ENCODE measurements around the gene MYOCD. TPM values are rescaled to one million over a fixed set of nuclear protein-coding genes. Genes with fewer than 3 reads are reported as not detected.

Gene MYOCD
- total and polyA plus RNA-seq, 5 experiments from 2014 or later, result not detected

DNA sequence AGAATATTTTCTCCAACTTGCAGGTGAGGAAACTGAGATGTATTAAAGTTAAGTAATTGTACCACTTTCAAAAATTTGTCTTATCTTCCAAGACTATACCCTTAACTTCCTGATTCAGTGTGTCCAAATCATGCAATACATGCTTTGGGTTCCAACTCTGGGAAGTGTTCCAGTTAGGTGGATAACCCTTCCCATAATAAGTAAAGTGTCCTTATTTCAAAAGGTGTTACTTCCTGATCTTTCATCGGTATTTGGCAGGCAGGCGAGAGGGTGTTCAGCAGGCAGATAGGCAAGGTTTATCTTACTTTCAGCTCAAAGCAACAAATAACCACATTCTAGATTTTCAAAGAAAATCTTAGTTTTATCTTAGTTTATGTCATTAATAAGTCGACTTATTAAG lies 77.4 kb downstream of the MYOCD start:
- DNase-seq (no peak), ATAC-seq (no peak)
- Mint-ChIP-seq H3K4me1 (no peaks in the 10 kb centered on the region), H3K4me3 (no peak overlapping the region), H3K27me3 (peaks cover 4 to 21% (median 8%) of the 10 kb centered on the region in 5 donors), H3K27ac (no peak overlapping the region), H3K9me3 (peaks cover 0 to 12% (median 2%) of the 10 kb centered on the region in 9 donors), H3K36me3 (no peaks in the 10 kb centered on the region)
- POLR2A ChIA-PET, result no interaction called here

DNA sequence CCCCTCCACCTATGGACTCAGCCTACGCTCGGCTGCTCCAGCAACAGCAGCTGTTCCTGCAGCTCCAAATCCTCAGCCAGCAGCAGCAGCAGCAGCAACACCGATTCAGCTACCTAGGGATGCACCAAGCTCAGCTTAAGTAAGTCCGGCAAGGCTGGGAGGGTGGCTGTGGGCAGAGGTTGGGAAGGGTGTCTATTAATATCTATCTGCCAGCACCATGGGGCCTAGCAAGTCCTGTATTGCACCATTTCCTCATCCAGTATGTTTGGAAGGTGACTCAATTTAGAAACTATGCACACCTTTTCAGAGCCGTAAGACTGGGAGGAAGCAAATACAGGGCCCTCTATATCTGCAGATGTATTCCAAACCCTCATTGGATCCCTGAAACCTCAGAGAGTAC lies 78.6 kb downstream of the MYOCD start:
- no peaks in the 10 kb centered on the region for H3K4me1 Mint-ChIP-seq

DNA sequence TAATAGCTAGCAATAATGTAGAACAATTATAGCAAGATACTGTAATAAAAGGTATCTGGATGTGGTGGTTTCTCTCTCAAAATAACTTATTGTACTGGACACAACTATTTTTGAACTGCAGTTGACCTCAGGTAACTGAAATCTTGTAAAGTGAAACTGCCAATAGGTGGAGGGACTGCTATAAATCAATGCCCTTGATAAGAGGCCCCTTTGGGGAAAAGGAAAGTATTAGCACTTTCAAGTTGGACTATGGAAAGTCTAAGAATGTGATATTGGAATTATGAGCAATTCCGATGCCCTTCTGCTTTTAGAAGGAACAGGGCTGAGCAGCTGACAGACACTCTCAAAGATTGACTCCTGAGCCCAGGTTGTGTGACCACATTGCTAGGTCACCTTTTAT lies 79.1 kb downstream of the MYOCD start:
- ATAC-seq (no peak), DNase-seq (no peak)
- POLR2A ChIA-PET, result no interaction called here
- Mint-ChIP-seq H3K27me3 (peaks cover 4 to 18% (median 8%) of the 10 kb centered on the region in 5 donors), H3K36me3 (no peaks in the 10 kb centered on the region), H3K4me1 (no peaks in the 10 kb centered on the region), H3K27ac (no peak overlapping the region), H3K9me3 (peaks cover 0 to 12% (median 2%) of the 10 kb centered on the region in 9 donors), H3K4me3 (no peak overlapping the region)

More for the DNA sequence above, 78.6 kb downstream of the MYOCD start:
- H3K9me3 Mint-ChIP-seq, result peaks cover 0 to 12% (median 2%) of the 10 kb centered on the region in 9 donors
- H3K27me3 Mint-ChIP-seq, result peaks cover 4 to 18% (median 8%) of the 10 kb centered on the region in 5 donors
- no peak overlapping the region for H3K27ac Mint-ChIP-seq
- POLR2A ChIA-PET, result no interaction called here
- H3K4me3 Mint-ChIP-seq, result no peak overlapping the region
- no peak for DNase-seq
- ATAC-seq, result no peak
- no peaks in the 10 kb centered on the region for H3K36me3 Mint-ChIP-seq

DNA sequence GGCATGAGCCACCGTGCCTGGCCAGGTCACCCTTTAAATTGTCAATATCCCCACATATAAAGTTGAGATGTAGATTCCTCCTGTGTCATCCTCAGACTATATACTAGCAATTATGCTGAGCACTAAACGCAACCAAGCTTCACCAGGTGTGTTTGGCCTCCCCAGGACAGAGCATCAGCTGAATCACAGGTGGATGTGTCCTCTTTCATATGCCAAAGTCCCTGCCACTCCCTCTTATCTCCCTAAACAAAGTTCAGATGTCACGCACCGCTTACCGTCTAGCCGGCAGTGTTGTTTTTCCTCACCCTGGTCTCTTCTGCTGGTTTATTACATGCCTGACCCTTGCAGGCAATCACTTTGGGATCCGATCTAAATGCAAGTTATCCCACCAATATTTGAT lies 79.8 kb downstream of the MYOCD start:
- Mint-ChIP-seq H3K27ac (no peak overlapping the region), H3K9me3 (peaks cover 0 to 12% (median 1%) of the 10 kb centered on the region in 9 donors), H3K4me1 (no peaks in the 10 kb centered on the region), H3K4me3 (no peak overlapping the region), H3K27me3 (peaks cover 4 to 18% (median 8%) of the 10 kb centered on the region in 5 donors), H3K36me3 (no peaks in the 10 kb centered on the region)
- ATAC-seq (no peak), DNase-seq (no peak)
- POLR2A ChIA-PET, result no interaction called here

DNA sequence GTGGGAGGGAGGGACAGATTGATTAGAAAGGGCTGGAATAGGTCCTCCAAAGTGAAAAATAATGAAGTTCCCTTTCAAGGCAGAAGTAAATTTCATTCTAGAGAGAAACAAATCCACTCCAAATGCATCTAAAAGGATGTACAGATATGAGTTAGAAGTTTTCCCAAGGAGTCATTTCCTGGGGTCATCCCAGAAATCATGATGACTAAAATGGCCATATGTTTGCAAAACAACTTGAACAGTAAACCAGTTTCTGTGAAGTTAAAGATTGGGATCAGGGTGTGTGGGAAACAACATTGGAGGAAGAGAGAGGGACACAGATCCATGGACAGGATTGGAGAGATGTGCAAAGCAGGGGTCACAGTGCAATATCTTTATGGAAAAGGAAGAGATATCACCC lies 91.1 kb downstream of the MYOCD start:
- Mint-ChIP-seq H3K36me3 (no peaks in the 10 kb centered on the region), H3K9me3 (peaks cover 0 to 10% (median 1%) of the 10 kb centered on the region in 9 donors), H3K27ac (no peak overlapping the region), H3K4me3 (no peak overlapping the region), H3K4me1 (no peaks in the 10 kb centered on the region), H3K27me3 (peaks cover 0 to 2% (median 0%) of the 10 kb centered on the region in 5 donors)
- ATAC-seq (no peak), DNase-seq (no peak)
- POLR2A ChIA-PET, result no interaction called here

DNA sequence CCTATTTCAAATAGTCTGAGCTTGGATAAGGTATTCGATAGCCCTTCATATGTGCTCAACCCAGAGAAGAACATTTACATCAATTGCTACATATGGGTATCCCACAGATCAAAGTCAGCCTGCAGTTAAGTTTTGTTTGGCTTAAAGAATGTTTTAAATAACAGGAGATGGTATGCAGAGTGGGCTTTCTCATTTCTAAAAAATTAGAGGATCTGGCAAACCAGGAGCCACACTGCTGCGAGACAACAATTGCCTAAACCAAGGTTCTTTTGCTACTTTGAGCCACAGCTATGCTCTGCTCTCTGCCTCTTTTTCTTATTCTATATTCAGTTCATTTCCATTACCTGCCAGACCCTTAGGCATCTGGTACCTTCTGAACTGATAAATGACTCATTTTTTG lies 93.4 kb downstream of the MYOCD start:
- peaks cover 0 to 4% (median 0%) of the 10 kb centered on the region in 5 donors for H3K27me3 Mint-ChIP-seq
- POLR2A ChIA-PET, result no interaction called here
- H3K4me1 Mint-ChIP-seq, result no peaks in the 10 kb centered on the region
- H3K9me3 Mint-ChIP-seq, result peaks cover 0 to 27% (median 4%) of the 10 kb centered on the region in 9 donors
- no peak overlapping the region for H3K27ac Mint-ChIP-seq
- no peak overlapping the region for H3K4me3 Mint-ChIP-seq
- DNase-seq (no peak), ATAC-seq (no peak)
- H3K36me3 Mint-ChIP-seq, result no peaks in the 10 kb centered on the region

DNA sequence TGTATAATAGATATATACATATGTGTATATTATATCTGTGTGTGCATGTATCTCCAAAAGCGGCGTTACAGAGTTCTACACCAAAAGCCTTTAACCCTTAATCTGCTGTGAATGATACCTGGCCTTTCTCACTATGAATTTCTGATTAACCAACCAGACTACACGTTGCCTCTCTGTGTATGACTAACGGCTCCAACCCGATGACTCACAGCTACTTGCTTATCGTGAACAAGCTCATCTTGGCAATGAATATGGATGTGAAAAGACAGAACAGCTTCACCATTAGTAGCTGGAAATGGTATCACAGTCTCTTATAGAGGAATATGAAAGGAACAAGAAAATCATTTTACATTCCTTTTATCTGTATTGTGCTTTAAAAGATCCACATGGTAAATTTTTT lies 99.9 kb downstream of the MYOCD start:
- H3K27ac Mint-ChIP-seq, result no peak overlapping the region
- no peaks in the 10 kb centered on the region for H3K4me1 Mint-ChIP-seq
- H3K27me3 Mint-ChIP-seq, result peaks cover 0 to 16% (median 6%) of the 10 kb centered on the region in 5 donors
- H3K9me3 Mint-ChIP-seq, result peaks cover 0 to 37% (median 5%) of the 10 kb centered on the region in 9 donors
- no peaks in the 10 kb centered on the region for H3K36me3 Mint-ChIP-seq
- POLR2A ChIA-PET, result no interaction called here
- no peak for DNase-seq
- no peak for ATAC-seq
- no peak overlapping the region for H3K4me3 Mint-ChIP-seq

DNA sequence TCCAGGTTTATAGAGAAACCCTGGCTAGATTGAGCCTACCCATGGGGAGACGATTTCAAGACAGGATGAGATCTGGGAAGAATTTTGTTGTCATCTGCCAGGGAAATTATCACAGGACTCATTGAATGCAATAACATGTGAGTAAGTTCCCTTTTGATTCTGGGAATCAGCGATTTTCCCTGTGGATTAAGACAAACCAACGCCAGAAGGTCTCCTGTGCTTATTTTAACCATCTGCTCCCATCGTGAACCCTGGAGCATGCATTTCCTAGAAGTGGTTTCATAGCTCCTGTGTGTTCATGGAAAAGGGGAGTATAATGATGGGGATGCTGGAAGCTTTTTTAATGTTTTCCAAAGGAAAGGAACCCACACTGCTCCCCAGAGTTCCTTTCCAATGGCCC lies 102.6 kb downstream of the MYOCD start:
- Mint-ChIP-seq H3K4me3 (no peak overlapping the region), H3K9me3 (peaks cover 0 to 12% (median 1%) of the 10 kb centered on the region in 9 donors), H3K36me3 (no peaks in the 10 kb centered on the region), H3K4me1 (no peaks in the 10 kb centered on the region), H3K27me3 (peaks cover 0 to 12% (median 6%) of the 10 kb centered on the region in 5 donors), H3K27ac (no peak overlapping the region)
- POLR2A ChIA-PET, result no interaction called here
- ATAC-seq, result no peak
- DNase-seq, result no peak

DNA sequence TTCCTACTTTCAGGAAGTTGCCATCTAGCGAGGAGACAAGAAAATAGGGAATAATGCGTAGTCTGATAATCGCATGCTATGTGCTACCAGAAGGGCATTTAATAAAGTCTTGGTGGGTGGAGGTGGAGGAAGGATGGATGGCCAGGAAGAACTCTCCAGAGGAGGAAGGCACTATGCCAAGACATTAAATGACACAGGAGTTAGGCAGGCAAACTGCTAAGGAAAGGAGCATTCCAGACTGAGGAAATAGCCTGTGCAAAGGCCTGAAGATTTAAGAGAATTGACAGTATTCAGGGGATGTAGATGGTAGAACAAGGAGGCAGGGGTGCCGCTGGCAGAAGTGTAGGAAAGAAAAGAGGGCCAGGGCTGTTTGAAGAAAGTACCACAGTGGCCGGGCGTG lies 104.3 kb downstream of the MYOCD start:
- POLR2A ChIA-PET, result no interaction called here

DNA sequence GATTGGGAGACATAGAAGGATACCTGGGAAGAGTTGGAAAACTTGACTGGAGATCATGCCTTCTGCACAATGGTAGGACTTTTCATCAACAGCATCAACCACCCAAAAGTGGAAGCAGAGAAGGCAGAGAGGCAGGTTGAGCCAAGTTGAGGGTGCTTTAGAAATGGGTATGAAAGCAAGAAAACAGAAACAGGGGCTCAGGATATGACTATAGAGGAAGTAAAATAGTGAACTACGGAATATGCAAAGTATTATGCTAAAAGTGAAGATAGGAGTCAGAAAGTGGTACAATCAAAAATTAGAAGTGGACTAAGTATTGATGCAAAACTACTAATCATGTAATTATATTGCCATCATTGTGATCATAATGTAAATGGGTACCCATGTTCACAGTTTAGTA lies 107.5 kb downstream of the MYOCD start:
- Mint-ChIP-seq H3K36me3 (no peaks in the 10 kb centered on the region), H3K4me3 (no peak overlapping the region), H3K27me3 (peaks cover 0 to 10% (median 6%) of the 10 kb centered on the region in 5 donors), H3K27ac (no peak overlapping the region), H3K4me1 (no peaks in the 10 kb centered on the region), H3K9me3 (peaks cover 0 to 10% (median 0%) of the 10 kb centered on the region in 9 donors)
- DNase-seq, result no peak
- POLR2A ChIA-PET, result no interaction called here
- ATAC-seq, result no peak

More for the DNA sequence above, 104.3 kb downstream of the MYOCD start:
- H3K9me3 Mint-ChIP-seq, result peaks cover 0 to 10% (median 0%) of the 10 kb centered on the region in 9 donors
- DNase-seq (no peak), ATAC-seq (no peak)
- no peak overlapping the region for H3K4me3 Mint-ChIP-seq
- no peaks in the 10 kb centered on the region for H3K36me3 Mint-ChIP-seq
- no peaks in the 10 kb centered on the region for H3K4me1 Mint-ChIP-seq
- no peak overlapping the region for H3K27ac Mint-ChIP-seq
- peaks cover 0 to 12% (median 6%) of the 10 kb centered on the region in 5 donors for H3K27me3 Mint-ChIP-seq

DNA sequence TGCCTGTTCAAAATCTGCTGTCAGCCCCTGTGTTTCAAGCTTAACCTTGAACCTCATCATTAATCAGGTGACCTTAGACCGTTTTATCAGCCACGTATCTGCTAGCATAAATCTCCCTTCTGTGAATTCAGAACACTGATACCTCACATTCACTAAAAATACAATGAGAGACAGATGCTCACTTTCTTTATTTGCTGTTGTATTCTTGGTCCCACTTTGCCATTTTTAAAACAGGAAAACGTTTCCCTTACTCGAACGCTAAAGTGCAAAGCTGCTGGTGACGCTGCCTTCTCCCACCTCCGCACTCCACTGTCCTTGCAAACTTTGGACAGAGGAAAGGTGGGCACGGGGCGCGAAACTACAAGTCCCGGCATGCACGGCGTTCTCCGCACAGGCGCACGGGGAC lies 123.4 kb downstream of the MYOCD start:
- peaks cover 6 to 12% (median 8%) of the 10 kb centered on the region in 4 donors for H3K4me1 Mint-ChIP-seq
- H3K27me3 Mint-ChIP-seq, result peaks cover 23 to 53% (median 39%) of the 10 kb centered on the region in 5 donors
- peaks cover 0 to 8% (median 2%) of the 10 kb centered on the region in 3 donors for H3K36me3 Mint-ChIP-seq
- peak overlapping the region in 9 of 10 donors; percentile 25 to 81 (median 65) for H3K4me3 Mint-ChIP-seq
- peaks cover 0 to 5% (median 0%) of the 10 kb centered on the region in 9 donors for H3K9me3 Mint-ChIP-seq
- POLR2A ChIA-PET, result no interaction called here
- DNase-seq, result no peak
- no peak for ATAC-seq
- no peak overlapping the region for H3K27ac Mint-ChIP-seq

DNA sequence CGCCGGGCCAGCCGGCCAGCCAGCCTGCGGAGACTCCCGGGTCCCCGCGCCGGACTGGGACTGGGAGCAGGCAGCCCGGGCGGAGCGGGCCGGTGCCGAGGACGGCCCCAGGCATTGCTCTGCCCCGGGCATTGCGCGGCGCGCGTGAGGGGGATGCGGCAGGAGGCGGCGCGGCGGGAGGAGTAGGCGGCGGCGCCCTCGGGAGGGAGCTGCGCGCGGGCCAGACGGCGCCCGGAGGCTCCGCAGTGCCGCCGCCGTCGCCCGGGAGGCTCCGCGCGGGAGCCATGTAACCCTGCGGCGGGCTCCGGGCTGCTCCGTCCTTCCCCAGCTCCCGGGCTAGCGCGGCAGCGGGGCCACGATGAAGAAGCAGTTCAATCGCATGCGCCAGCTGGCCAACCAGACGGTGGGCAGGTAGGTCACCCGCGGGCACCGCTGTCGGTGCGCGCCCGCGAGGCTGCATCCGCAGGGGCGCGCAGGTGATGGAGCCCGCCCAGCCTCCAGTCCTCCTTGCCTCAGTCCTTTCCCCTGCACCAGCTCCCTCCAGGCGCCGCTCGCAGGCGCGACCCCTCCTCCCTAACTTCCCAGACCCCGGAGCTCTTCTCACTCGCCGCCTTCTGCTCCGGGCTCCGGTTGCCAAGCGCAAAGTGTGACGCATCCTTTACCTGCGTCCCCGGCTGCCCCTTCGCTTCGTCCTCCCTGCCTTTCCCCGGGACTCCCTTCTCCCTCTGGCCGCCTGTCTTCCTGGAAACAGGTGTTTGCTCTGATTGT lies 124.0 kb downstream of the MYOCD start, which contains the start of gene ARHGAP44:
TSS of gene ARHGAP44 (plus strand) at position 18 of the 768 bp plus-strand sequence. CDS start at position 359, 341 bp downstream.
- POLR2A ChIA-PET, result no interaction called here
- H3K4me3 Mint-ChIP-seq, result peak within 1 kb of the TSS; percentile 50 to 81 (median 68)
- no peak for DNase-seq
- H3K27ac Mint-ChIP-seq, result no peak within 1 kb of the TSS
- peaks cover 0 to 5% (median 0%) of the 10 kb centered on the region in 9 donors for H3K9me3 Mint-ChIP-seq
- H3K4me1 Mint-ChIP-seq, result peaks cover 6 to 12% (median 8%) of the 10 kb centered on the region in 4 donors
- ATAC-seq, result no peak
- peaks cover 23 to 53% (median 43%) of the 10 kb centered on the region in 5 donors for H3K27me3 Mint-ChIP-seq
- peaks cover 0 to 8% (median 2%) of the 10 kb centered on the region in 3 donors for H3K36me3 Mint-ChIP-seq

DNA sequence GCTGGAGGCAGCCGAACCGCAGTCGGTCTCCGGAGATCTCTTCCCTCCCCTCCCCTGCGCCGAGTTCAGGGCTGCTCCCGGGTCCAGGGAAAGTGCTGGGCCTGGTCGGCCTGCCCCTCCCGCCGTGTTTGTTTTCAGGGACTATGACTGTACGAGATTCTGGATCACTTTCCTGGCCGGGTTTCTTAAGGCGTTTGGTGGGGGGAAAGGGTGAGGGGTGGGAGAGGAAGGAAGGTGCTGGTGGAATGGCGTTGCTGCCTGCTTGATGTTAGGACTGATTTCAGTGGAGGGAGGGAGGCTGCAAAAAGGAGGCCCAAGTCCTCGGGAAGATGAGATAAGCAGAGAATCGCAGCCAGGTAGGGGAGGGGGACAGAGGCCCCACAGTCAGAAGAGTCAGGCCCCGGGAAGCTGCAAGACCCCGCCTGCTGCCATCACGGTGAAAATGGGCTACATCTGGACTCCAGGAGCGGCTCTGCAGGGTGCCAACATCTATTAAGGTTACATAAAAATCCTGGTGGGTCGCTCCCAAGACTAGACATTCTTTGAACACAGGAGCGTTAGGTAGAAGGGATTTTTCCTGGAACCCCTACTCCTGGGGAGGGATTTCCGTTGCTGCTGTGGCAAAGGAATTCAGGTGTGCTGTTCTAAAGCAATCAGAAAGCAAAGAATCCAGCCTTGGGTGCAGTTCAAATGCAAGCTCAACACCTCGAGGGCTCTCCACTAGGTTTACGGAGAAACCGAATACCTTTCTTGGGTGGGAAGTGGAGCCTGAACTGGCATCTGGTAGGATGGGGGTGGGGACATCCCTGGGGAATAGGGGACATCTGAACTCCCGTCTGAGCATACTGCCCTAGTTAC lies 124.8 kb downstream of the MYOCD start:
- peaks cover 23 to 53% (median 42%) of the 10 kb centered on the region in 5 donors for H3K27me3 Mint-ChIP-seq
- peaks cover 0 to 5% (median 0%) of the 10 kb centered on the region in 9 donors for H3K9me3 Mint-ChIP-seq
- ATAC-seq, result no peak
- H3K4me1 Mint-ChIP-seq, result peaks cover 6 to 12% (median 8%) of the 10 kb centered on the region in 4 donors
- H3K4me3 Mint-ChIP-seq, result peak overlapping the region in 9 of 10 donors; percentile 40 to 81 (median 61)
- DNase-seq, result no peak
- POLR2A ChIA-PET, result no interaction called here
- H3K36me3 Mint-ChIP-seq, result peaks cover 0 to 8% (median 2%) of the 10 kb centered on the region in 3 donors
- H3K27ac Mint-ChIP-seq, result no peak overlapping the region
